Body of pancreas (tissue), 4 donors: ENCODE measurements around the gene ZDHHC5.

ENCODE experiments used
- CTCF ChIP-seq, 7 experiments: fragments of 450-650 bp in 4 of 7; fragments of 200-600 bp in 3 of 7; sonication (generic) in 3 of 7; IDR thresholded peaks; one replicate each; pipeline ENCODE4 v1.5.1; 2016 to 2019; ENCODE audit warnings: antibody characterized with exemption in 7 of 7
- POLR2A ChIP-seq, 3 donors: fragments of 450-650 bp; IDR thresholded peaks; one replicate each; pipeline ENCODE4 v1.6.1; 2016; ENCODE audit warnings: antibody characterized with exemption in 3 of 3, mild to moderate bottlenecking in 2 of 3

GRCh38 chr11:57741132-57742086 lies 73.5 kb downstream of the ZDHHC5 start, which contains the start of gene SELENOH:
- peak in 1 of 7 experiments; percentile 18 for TF ChIP-seq CTCF (IDR thresholded peaks at IDR 0.05)
- TF ChIP-seq POLR2A (IDR thresholded peaks at IDR 0.05), result peak; percentile 78 to 94 (median 94)
